HepG2 (cell line): ENCODE measurements around the gene KCNQ2. TPM values are rescaled to one million over a fixed set of nuclear protein-coding genes. Genes with fewer than 3 reads are reported as not detected.

Experiments
- ATAC-seq: fragments of 200-7000 bp; cut with Tn5 transposase; 3 replicates; pipeline ENCODE4 v1.9.1; 2020; ENCODE audit warnings: mild to moderate bottlenecking, moderate library complexity
- BruUV-seq: library from RNA; stranded (reverse); fragments of 400-500 nt; replicated peaks from 2 replicates; lab custom pipeline; 2021; lab: Mats Ljungman, UMichigan
- CTCF ChIA-PET: fragments of 300-600 bp; formaldehyde crosslinking; extraction: SDS; loops from one replicate; lab custom pipeline; 2021; ENCODE audit warnings: low total read pairs, inconsistent platforms, low intra/inter-chr PET ratio; lab: Yijun Ruan, JAX
- POLR2A ChIA-PET: fragments of 350-600 bp; sonication (Branson Sonifier 250); formaldehyde crosslinking; loops from one replicate; lab custom pipeline; 2020; ENCODE audit warnings: antibody characterized with exemption, inconsistent platforms; lab: Yijun Ruan, JAX
- DNase-seq: peaks from one replicate; pipeline ENCODE4 v3.0.0-alpha.2; 2015; ENCODE audit warnings: low spot score
- FAIRE-seq: peaks from 3 replicates; lab custom pipeline; 2011; peaks lifted over from hg19 to GRCh38; lab: Jason Lieb, UNC
- H2AFZ ChIP-seq: one replicate; pipeline ENCODE4 v1.6.1; 2011; ENCODE audit warnings: low read length, inconsistent platforms
- H3K27ac ChIP-seq: fragments of 300-600 bp; 3 replicates; pipeline ENCODE4 v1.8.0; 2011; ENCODE audit warnings: mixed run types, mild to moderate bottlenecking, mixed read lengths, low read length, inconsistent platforms; ENCODE audit not compliant: insufficient read depth; ENCODE audit errors: extremely low read length
- H3K27me3 ChIP-seq, 2 experiments: fragments of 200-600 bp in 1 of 2; 2 replicates in 1 of 2; 3 replicates in 1 of 2; pipeline versions ENCODE4 v1.6.0 to v1.8.0; 2011; ENCODE audit warnings: low read length in 2 of 2, mild to moderate bottlenecking in 2 of 2, moderate library complexity in 2 of 2, inconsistent platforms in 1 of 2; ENCODE audit not compliant: insufficient read depth in 2 of 2, control insufficient read depth in 1 of 2
- H3K36me3 ChIP-seq, 2 experiments: fragments of 200-600 bp in 1 of 2; replicated peaks in 1 of 2; 2 replicates in 1 of 2; 3 replicates in 1 of 2; pipeline versions ENCODE4 v1.5.1 to v1.8.0; 2011; ENCODE audit warnings: low read length in 2 of 2, inconsistent platforms in 1 of 2; ENCODE audit not compliant: insufficient read depth in 2 of 2, control insufficient read depth in 1 of 2
- H3K4me1 ChIP-seq: 2 replicates; pipeline ENCODE4 v1.5.1; 2012; ENCODE audit warnings: low read length, inconsistent platforms; ENCODE audit not compliant: insufficient read depth
- H3K4me2 ChIP-seq: 2 replicates; pipeline ENCODE4 v1.6.0; 2011; ENCODE audit warnings: low read depth, low read length, inconsistent platforms
- H3K4me3 ChIP-seq, 3 experiments: fragments of 200-600 bp in 1 of 3; sonication (generic), shearing (Covaris generic) in 1 of 3; replicated peaks in 1 of 3; 2 replicates each; pipeline ENCODE4 v1.5.1; 2011 to 2016; ENCODE audit warnings: low read length in 3 of 3, inconsistent platforms in 2 of 3, low read depth in 2 of 3, mild to moderate bottlenecking in 2 of 3, control low read depth in 1 of 3, mixed read lengths in 1 of 3; ENCODE audit not compliant: insufficient read depth in 1 of 3
- H3K79me2 ChIP-seq: one replicate; pipeline ENCODE4 v1.6.1; 2011; ENCODE audit warnings: low read length, inconsistent platforms; ENCODE audit not compliant: insufficient read depth
- H3K9ac ChIP-seq: 2 replicates; pipeline ENCODE4 v1.6.0; 2011; ENCODE audit warnings: mild to moderate bottlenecking, low read depth, low read length, inconsistent platforms; ENCODE audit not compliant: insufficient read depth
- H3K9me3 ChIP-seq: 2 replicates; pipeline ENCODE4 v1.5.1; 2012; ENCODE audit warnings: mild to moderate bottlenecking, low read length
- H4K20me1 ChIP-seq: 2 replicates; pipeline ENCODE4 v1.6.0; 2011; ENCODE audit warnings: inconsistent platforms, mild to moderate bottlenecking, low read length, moderate library complexity; ENCODE audit not compliant: insufficient read depth
- EZH2 ChIP-seq: conservative IDR thresholded peaks from 2 replicates; pipeline ENCODE4 v1.6.1; 2012; ENCODE audit warnings: mild to moderate bottlenecking, low read depth, low read length, moderate library complexity
- GABPA ChIP-seq, 2 experiments: IDR thresholded peaks; 2 replicates each; pipeline ENCODE4 v1.6.1; 2011 to 2016; ENCODE audit warnings: low read depth in 2 of 2, low read length in 1 of 2, missing biosample characterization in 1 of 2, missing genetic modification characterization in 1 of 2
- KDM4B ChIP-seq: sonication (generic); formaldehyde crosslinking; IDR thresholded peaks from 2 replicates; pipeline ENCODE4 v1.4.0; 2020; ENCODE audit warnings: missing genetic modification reagents
- TRAFD1 ChIP-seq: sonication (generic); formaldehyde crosslinking; IDR thresholded peaks from 2 replicates; pipeline ENCODE4 v1.5.1; 2020; ENCODE audit warnings: missing genetic modification reagents, mild to moderate bottlenecking, borderline replicate concordance
- ZNF263 ChIP-seq: sonication (generic); formaldehyde crosslinking; IDR thresholded peaks from 2 replicates; pipeline ENCODE4 v1.4.0; 2020; ENCODE audit warnings: missing genetic modification reagents
- WGBS: methylation state at CpG from one replicate; pipeline ENCODE4 v1.1.6; 2017; ENCODE audit warnings: low lambda C conversion rate; 5-methylcytosine and 5-hydroxymethylcytosine counted together
- in situ Hi-C: cut with HindIII; loops from 2 replicates; pipeline ENCODE4 v1.10.0; 2017; ENCODE audit warnings: low pct_unique_long_range_greater_than_20kb; ENCODE audit not compliant: extremely low pct_ligation_motif_present
- intact Hi-C: fragments of 100-400 bp; cut with micrococcal nuclease; formaldehyde crosslinking; loops from one replicate; pipeline ENCODE4 v1.10.0; 2022; ENCODE audit not compliant: unreplicated experiment
- polyA plus RNA-seq, 8 experiments: library from polyadenylated mRNA; depleted of rRNA in 3 of 8; stranded (reverse) in 7 of 8; unstranded in 1 of 8; fragments of >200 nt; fragmentation: Illumina TruSeq in 4 of 8; extraction: Trizol in 4 of 8; gene quantifications; 2 replicates each; pipeline versions ENCODE4 v1.2.1 to v1.2.3, GENCODE V29; 2011 to 2016; ENCODE audit warnings: low read depth in 4 of 8, missing spikeins in 1 of 8, mixed read lengths in 1 of 8; ENCODE audit not compliant: insufficient read depth in 1 of 8
- total RNA-seq, 5 experiments: library from RNA; depleted of rRNA; stranded (reverse); fragments of >200 nt; fragmentation: Illumina TruSeq; extraction: Trizol; gene quantifications; 2 replicates each; pipeline ENCODE4 v1.2.3, GENCODE V29; 2016; ENCODE audit warnings: low read depth in 1 of 5

KCNQ2 gene
- total and polyA plus RNA-seq, 2 of the 13 experiments (the other 11 are each of a cell fraction or from before 2014, with no cell fraction given): not detected

GRCh38 chr20:63454731-63455567 lies 17.5 kb downstream of the KCNQ2 start:
- Histone ChIP-seq H3K9ac (no peak overlapping the region), H3K4me3 (no peak overlapping the region), H3K4me2 (no peak overlapping the region), H3K27ac (no peak overlapping the region), H4K20me1 (peaks cover 4% of the 10 kb centered on the region), H3K27me3 (peaks cover 50 to 80% of the 10 kb centered on the region in 2 experiments), H3K4me1 (no peaks in the 10 kb centered on the region), H3K79me2 (no peaks in the 10 kb centered on the region), H2AFZ (no peak overlapping the region), H3K36me3 (no peaks in the 10 kb centered on the region), H3K9me3 (no peaks in the 10 kb centered on the region)
- in situ Hi-C loops: no loop called here
- BruUV-seq: no TSS peak
- CTCF ChIA-PET: no interaction called here
- DNase-seq: no peak
- ATAC-seq: no peak
- no peak for FAIRE-seq
- intact Hi-C loops: no loop called here
- WGBS: 14% methylated on average over 34 of the region's 35 CpGs
- TF ChIP-seq TRAFD1 (no peak), ZNF263 (peak; percentile 70), KDM4B (CRISPR knock-in tag) (no peak), EZH2 (peak; percentile 79; the same call in 1 of the 2 replicates), GABPA (IDR thresholded peaks at IDR 0.05; ENCODE audit: low read depth, low read length) (0 out of 2 replicates have a peak, but pooled peaks have one; percentile 2), GABPA (CRISPR knock-in tag; IDR thresholded peaks at IDR 0.05; ENCODE audit: low read depth) (no peak)
- POLR2A ChIA-PET: no interaction called here
